ENCODE results near the gene CYBC1. TPM values are rescaled to one million over a fixed set of nuclear protein-coding genes. Genes with fewer than 3 reads are reported as not detected.
A peak's percentile ranks its signal among the peaks of the same experiment; 100 is the strongest.

The CYBC1 gene
- total and polyA plus RNA-seq, 2 of the 8 experiments (the other 6 are each of a cell fraction or from before 2014, with no cell fraction given), result 74.6 to 81.4 TPM

DNA sequence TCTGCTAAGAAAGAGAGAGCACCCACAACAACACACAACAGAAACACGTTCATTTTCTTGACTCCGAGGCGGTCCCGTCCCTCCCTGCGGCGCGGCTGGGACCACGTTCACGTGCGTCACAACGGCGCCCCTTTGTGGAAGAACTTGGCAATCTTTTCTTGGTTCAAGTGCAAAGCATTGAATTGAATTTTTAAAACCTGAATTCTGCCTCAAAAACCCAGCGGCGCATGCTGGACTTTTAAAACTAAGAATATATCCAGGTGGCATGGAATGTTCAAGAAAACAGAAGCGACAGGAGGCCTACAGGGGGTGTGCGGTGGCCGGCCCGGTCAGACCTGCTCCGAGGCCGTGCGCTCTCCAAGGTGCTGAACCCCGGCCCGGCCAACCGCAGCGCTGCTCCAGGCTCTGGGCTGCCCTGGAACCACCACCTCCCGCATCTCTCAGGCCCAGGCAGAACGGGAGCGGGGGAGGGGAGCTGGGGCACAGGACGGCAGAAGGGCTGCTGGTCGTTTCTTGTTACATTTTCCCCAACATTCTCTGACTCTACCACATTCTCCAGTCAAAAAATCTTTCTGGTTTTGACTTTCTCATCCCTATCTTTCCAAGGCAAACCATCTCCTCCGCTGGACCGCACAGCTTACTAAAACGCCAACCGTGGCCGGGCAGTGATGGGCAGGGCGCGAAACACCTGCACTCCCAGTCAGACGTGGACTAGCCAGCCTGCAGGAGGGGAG lies 35.8 kb downstream of the CYBC1 start:
- CTCF ChIA-PET (ENCODE audit: partially characterized antibody), result interaction anchor here (0.6 to 2.1 kb wide), 16 partner anchors 9 to 917 kb away, joined by 3 to 6 read pairs (median 3); no protein-coding TSS in a partner anchor
- H3K4me3 ChIP-seq (ENCODE audit: extremely low read depth in 1 of 4, insufficient read depth in 2 of 4, low read depth in 3 of 4, low read length in 4 of 4), result peak overlapping the region in 1 of 4 experiments; percentile 45; a peak in 2 of 8 replicates
- TF ChIP-seq YY1 (IDR thresholded peaks at IDR 0.05; ENCODE audit: low read depth, low read length) (no peak), FOSL1 (IDR thresholded peaks at IDR 0.05; ENCODE audit: insufficient read depth, low read depth, low read length) (no peak), EGR1 (IDR thresholded peaks at IDR 0.05; ENCODE audit: borderline replicate concordance, low read depth, low read length) (0 out of 2 replicates have a peak, but pooled peaks have one; percentile 23), TCF12 (IDR thresholded peaks at IDR 0.05; ENCODE audit: low read depth, low read length) (no peak), KDM1A (IDR thresholded peaks at IDR 0.05; ENCODE audit: borderline replicate concordance, low read length) (no peak), TEAD4 (IDR thresholded peaks at IDR 0.05; ENCODE audit: low read depth, low read length) (no peak), SP2 (IDR thresholded peaks at IDR 0.05; ENCODE audit: low read length) (no peak), GABPA (IDR thresholded peaks at IDR 0.05; ENCODE audit: borderline replicate concordance, insufficient read depth, low read length) (peak; percentile 70; the same call in 1 of the 2 replicates), JUND (IDR thresholded peaks at IDR 0.05; ENCODE audit: low read length) (no peak), ZNF274 (IDR thresholded peaks at IDR 0.05; ENCODE audit: borderline replicate concordance, extremely low read depth, low read length) (no peak), TAF1 (IDR thresholded peaks at IDR 0.05; ENCODE audit: low read depth, low read length) (no peak)
- TF ChIP-seq, protein P1, sequence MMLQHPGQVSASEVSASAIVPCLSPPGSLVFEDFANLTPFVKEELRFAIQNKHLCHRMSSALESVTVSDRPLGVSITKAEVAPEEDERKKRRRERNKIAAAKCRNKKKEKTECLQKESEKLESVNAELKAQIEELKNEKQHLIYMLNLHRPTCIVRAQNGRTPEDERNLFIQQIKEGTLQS (IDR thresholded peaks at IDR 0.05; ENCODE audit: insufficient read depth, low read depth, low read length), result no peak

More for the DNA sequence above, 35.8 kb downstream of the CYBC1 start:
- no peak overlapping the region for H3K56ac ChIP-seq (replicated peaks; ENCODE audit: insufficient read length, low read depth, low read length)
- no peak overlapping the region for H3K9ac ChIP-seq (replicated peaks in 1 of 4; ENCODE audit: extremely low read depth in 1 of 4, low read depth in 3 of 4, low read length in 3 of 4)
- no peak overlapping the region for H3K23ac ChIP-seq (ENCODE audit: insufficient read length)
- no peak overlapping the region for H2BK120ac ChIP-seq (replicated peaks; ENCODE audit: low read depth, low read length)
- no peak overlapping the region for H3K18ac ChIP-seq (ENCODE audit: extremely low read depth, low read length)
- peaks cover 6% of the 10 kb centered on the region for H3K23me2 ChIP-seq (ENCODE audit: low read depth, low read length)
- H3K36me3 ChIP-seq (ENCODE audit: control insufficient read depth in 2 of 4, insufficient read depth in 4 of 4, low read length in 3 of 4), result no peaks in the 10 kb centered on the region
- no peaks in the 10 kb centered on the region for H3K9me3 ChIP-seq (ENCODE audit: insufficient read depth in 2 of 2, low read depth in 1 of 2, low read length in 1 of 2)
- peak overlapping the region in 1 of 2 experiments; percentile 61; a peak in 3 of 4 replicates for H3K4me2 ChIP-seq (ENCODE audit: insufficient read depth in 1 of 2, low read depth in 2 of 2, low read length in 2 of 2)
- no peak overlapping the region for H2AFZ ChIP-seq (ENCODE audit: low read length)
- no peak overlapping the region for H4K5ac ChIP-seq (ENCODE audit: insufficient read length, low read depth, low read length)
- no peak overlapping the region for H2BK12ac ChIP-seq (ENCODE audit: low read depth, low read length)
- H3K79me2 ChIP-seq (ENCODE audit: control insufficient read depth in 1 of 2, insufficient read depth in 2 of 2, low read length in 2 of 2), result no peaks in the 10 kb centered on the region
- H3K27me3 ChIP-seq (replicated peaks in 1 of 4; ENCODE audit: control insufficient read depth in 3 of 4, extremely low read depth in 1 of 4, insufficient read depth in 3 of 4, low read length in 3 of 4), result no peaks in the 10 kb centered on the region
- FAIRE-seq, result no peak
- POLR2A ChIA-PET (ENCODE audit: partially characterized antibody), result interaction anchor here (0.9 kb wide), 1 partner anchor 21 kb away, joined by 3 read pairs; no protein-coding TSS in a partner anchor
- H2BK15ac ChIP-seq (ENCODE audit: low read length), result peak overlapping the region; percentile 40; the same call in 1 of the 2 replicates
- H3K14ac ChIP-seq (ENCODE audit: insufficient read length), result no peak overlapping the region
- DNase-seq (ENCODE audit: low read depth in 1 of 2, low spot score in 2 of 2), result peak; percentile 46 to 94
- no peak overlapping the region for H2AK5ac ChIP-seq (ENCODE audit: low read depth, low read length)
- peaks cover 5 to 9% of the 10 kb centered on the region in 2 experiments for H4K20me1 ChIP-seq (replicated peaks in 1 of 2; ENCODE audit: control insufficient read depth in 1 of 2, insufficient read depth in 2 of 2, low read length in 2 of 2)
- peak overlapping the region; percentile 4; the same call in 1 of the 2 replicates for H4K8ac ChIP-seq (ENCODE audit: extremely low read depth, insufficient read depth, low read length)
- no peak overlapping the region for H3K4ac ChIP-seq (replicated peaks; ENCODE audit: insufficient read length, low read depth, low read length)
- peaks cover 0 to 3% (median 1%) of the 10 kb centered on the region in 4 experiments; a peak in 4 of 7 replicates for H3K4me1 ChIP-seq (replicated peaks in 1 of 4; ENCODE audit: control insufficient read depth in 3 of 4, insufficient read depth in 4 of 4, low read length in 3 of 4)
- WGBS, 2 experiments (ENCODE audit: extremely low coverage in 1 of 2, insufficient coverage in 1 of 2, insufficient read length in 1 of 2, insufficient replicate concordance in 2 of 2, low coverage in 1 of 2, low lambda C conversion rate in 2 of 2, missing lambda C conversion rate in 1 of 2), result 29% methylated on average over 38 of the region's 38 CpGs; no CpG with 5 or more reads in 1 of the 2 experiments
- no peak overlapping the region for H3K27ac ChIP-seq (ENCODE audit: low read depth, low read length)
- 0 out of 2 replicates have a peak overlapping the region, but pooled peaks have one; percentile 48 for H2BK20ac ChIP-seq (ENCODE audit: low read length)
- H4K91ac ChIP-seq (replicated peaks; ENCODE audit: insufficient read length, low read length), result no peak overlapping the region
- H3K79me1 ChIP-seq (ENCODE audit: low read depth, low read length), result peaks cover 2% of the 10 kb centered on the region; the same call in 1 of the 2 replicates
- H2BK5ac ChIP-seq (ENCODE audit: low read depth, low read length), result no peak overlapping the region

Data from H1 (cell line).